ENCODE data around the gene KCNC1.

The KCNC1 gene

GRCh38 chr11:17762309-17762974, 27.9 kb downstream of the KCNC1 start:
- no peak for DNase-seq

- no peak for DNase-seq
Measured at GRCh38 chr11:17763244-17763643, 28.7 kb downstream of the KCNC1 start.

DNA sequence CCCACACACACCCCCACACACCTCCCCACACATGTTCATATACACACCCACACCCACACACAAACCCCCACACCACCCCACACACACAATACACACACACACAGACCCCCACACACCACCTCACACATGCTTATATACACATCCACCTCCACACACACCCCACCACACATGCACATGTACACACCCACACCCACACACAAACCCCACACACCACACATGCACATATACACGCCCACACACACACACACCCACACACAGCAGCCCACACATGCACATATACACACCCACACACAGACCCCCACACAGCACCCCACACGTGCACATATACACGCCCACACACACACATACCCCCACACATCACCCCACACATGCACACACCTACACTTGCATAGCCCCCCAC, 29.1 kb downstream of the KCNC1 start:
- no peak for DNase-seq

DNA sequence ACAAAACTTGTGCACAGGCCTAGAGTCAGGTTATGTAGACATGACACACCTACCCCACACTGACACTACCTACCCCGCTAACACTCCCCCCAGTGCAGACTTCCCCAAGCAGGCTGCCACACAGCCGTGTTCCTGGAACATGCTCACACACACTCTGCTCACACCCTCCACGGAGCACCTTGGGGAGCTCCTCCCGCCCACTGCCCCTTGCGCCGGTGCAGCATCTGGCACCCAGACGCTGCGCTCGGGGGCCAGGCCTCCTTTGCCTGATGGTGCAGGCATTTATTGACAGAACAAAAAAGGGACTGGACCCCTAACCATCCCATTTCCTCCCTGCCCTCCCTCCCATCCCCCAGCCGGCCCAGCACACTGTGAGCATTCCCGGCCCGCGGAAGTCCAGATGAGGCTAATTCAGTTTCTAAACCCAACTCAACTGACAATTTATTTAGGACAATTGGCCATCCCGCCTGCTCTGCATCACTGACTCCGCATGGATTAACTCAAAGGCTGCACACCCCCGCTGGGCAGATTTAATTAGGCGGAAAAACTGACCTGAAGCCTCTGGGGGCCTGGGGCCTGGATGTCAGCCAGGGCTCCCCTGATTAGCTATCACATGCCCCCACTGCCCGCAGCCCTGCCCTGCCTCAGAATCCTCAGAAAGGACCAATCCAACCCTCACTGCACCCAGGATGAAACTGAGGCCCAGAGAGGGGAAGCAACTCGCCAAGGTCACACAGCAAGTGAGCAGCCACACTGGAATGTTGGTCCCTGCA, 30.1 kb downstream of the KCNC1 start:
- no peak for DNase-seq

GRCh38 chr11:17765356-17766072, 30.9 kb downstream of the KCNC1 start:
- DNase-seq = no peak

DNA sequence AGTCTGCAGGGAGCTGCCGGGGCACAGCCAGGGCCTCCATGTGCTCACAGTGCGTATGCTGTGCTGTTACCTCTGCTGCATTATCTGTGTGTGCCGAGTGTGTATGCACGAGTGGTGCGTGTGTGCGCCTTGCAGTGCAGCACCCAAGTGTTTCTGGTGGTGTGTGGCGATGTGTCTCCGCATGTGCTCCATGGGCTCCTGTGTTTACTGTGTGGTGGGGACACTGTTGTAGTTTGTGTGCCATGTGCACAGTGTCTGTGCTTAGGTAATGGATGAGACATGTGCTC, 31.4 kb downstream of the KCNC1 start:
- no peak for DNase-seq

DNA sequence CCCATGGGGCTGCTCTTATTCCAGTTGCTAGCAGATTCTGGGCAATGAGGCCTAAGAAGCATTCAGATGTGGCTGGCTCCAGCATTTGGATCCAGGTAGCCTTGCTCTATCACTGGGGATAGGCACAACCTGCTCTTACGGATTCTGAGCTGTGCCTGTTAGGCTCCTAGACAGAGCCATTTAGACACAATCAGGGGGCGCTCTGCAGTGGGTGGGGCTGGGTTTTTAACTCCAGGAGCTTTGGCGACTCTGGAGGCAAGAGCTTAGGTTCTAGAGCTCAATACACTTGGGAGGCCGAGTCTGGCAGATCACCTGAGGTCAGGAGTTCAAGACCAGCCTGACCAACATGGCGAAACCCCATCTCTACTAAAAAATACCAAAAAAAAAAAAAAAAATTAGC, 32.0 kb downstream of the KCNC1 start:
- DNase-seq = no peak

DNA sequence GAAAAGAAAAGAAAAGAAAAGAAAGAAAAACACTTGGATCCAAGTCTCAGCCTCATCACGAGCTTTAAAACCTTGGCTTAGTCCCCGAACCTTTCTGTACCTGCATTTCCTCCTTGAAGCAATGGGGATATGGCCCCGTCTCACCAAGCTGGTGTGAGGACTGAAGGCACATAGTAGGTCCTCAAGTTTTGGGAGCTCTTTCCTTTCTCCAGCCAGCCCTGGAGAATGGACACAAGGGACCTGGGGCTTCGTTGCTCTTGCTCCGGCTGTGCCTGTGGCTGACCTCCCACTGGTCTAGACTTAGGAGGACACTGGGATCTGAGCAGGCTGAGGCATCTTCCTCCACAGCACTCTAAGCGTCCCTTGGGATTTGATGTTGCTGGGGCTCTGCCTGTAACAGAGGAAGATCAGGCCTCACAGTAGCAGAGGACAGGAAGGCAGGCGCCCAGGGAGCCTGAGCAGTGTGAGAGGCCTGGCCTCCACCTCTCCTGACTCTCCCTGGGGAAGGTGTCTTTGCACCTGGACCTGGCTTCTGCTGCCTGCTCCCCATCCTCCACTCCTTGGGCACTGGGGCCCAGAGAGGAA, 32.8 kb downstream of the KCNC1 start:
- DNase-seq = no peak

DNA sequence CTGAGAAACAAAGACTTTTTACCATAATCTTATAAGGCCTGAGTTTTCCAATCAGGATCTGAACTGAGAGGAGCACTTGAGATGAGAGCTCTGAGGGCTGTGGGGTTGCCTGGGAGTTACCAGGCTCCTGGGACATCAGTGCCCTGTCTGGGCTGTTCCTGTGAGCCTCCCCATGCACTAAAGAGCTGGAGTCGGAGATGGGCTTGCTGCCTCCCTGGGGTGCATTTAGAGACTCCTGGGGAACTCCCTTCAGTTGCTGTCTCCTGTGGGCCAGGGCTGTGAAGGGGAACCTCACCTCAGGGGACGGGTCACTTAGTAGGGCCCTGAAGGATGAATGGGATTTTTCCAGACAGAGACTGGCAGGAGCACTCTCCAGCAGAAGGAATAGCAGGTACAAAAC, 33.3 kb downstream of the KCNC1 start:
- DNase-seq = no peak

- no peak for DNase-seq
Measured at GRCh38 chr11:17768547-17768946, 34.0 kb downstream of the KCNC1 start.

- DNase-seq = no peak
Measured at GRCh38 chr11:17769218-17769617, 34.6 kb downstream of the KCNC1 start.

GRCh38 chr11:17770048-17770652, 35.6 kb downstream of the KCNC1 start:
- no peak for DNase-seq

- no peak for DNase-seq
Measured at GRCh38 chr11:17770917-17771316, 36.3 kb downstream of the KCNC1 start.

- DNase-seq = no peak
Measured at GRCh38 chr11:17771415-17771814, 36.8 kb downstream of the KCNC1 start.

GRCh38 chr11:17771841-17772401, 37.3 kb downstream of the KCNC1 start:
- DNase-seq = no peak

DNA sequence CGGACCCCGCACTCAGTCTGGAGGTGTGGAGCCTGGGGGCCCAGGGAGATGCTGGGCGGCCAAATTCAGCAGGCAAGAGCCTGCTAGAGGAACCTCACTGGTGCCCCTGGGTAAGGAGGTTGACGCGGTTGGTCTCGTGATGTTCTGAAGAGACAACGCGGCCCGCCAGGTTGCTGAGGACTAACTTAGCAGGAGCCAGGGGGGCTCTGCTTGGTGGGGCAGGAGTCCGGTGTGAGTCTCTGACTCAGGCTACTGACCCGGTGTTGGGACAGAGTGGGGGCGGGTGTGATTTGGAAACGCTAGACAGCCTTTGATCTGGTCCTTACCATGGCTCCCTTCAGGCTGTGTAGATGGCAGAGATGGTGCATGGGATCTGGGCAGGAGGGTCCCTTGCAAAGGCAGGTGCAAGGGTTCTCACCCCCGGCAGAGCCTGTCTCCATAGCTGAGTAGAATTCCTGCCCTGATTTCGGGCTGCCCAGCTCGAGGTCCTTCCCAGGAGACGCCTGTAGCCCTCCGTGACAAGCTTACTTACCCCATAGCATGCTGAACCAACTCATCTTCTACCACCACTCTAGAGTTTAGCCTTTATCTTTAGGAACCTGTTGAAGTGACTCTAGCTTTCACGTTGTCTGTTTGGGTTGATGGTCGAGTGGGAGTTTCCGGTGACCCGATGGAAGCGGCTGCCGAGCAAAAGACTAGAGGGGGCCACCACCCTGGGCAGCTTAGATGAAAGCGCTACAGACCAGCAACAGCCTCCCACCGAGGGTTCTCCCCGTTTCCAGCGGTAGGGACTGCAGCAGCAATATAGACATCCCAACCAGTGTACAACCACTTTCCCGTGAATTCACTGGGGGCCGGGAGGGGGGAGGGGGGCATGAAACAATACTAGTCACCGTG, 38.4 kb downstream of the KCNC1 start:
- no peak for DNase-seq

DNA sequence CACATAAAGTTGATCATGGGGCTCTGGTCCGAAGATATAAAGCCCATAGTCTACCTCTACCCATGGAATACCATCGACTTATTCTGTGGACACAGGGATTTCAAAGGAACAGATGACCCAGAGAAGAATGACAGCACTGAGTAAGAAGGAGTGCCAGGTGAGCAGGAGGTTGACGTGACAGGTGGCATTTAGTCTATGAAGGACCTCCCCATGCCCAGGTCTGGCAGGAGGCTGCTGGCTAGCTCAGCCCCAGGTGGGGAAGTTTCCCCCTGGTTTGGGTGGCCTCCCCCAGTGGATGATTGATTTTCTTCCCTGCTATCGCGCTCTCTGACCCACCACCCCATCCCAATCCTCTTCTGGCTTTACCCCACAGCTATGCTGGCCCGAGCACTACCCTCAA, 39.1 kb downstream of the KCNC1 start:
- no peak for DNase-seq

GRCh38 chr11:17774232-17775034, 39.9 kb downstream of the KCNC1 start:
- DNase-seq = no peak

- no peak for DNase-seq
Measured at GRCh38 chr11:17775035-17775348, 40.4 kb downstream of the KCNC1 start.

DNA sequence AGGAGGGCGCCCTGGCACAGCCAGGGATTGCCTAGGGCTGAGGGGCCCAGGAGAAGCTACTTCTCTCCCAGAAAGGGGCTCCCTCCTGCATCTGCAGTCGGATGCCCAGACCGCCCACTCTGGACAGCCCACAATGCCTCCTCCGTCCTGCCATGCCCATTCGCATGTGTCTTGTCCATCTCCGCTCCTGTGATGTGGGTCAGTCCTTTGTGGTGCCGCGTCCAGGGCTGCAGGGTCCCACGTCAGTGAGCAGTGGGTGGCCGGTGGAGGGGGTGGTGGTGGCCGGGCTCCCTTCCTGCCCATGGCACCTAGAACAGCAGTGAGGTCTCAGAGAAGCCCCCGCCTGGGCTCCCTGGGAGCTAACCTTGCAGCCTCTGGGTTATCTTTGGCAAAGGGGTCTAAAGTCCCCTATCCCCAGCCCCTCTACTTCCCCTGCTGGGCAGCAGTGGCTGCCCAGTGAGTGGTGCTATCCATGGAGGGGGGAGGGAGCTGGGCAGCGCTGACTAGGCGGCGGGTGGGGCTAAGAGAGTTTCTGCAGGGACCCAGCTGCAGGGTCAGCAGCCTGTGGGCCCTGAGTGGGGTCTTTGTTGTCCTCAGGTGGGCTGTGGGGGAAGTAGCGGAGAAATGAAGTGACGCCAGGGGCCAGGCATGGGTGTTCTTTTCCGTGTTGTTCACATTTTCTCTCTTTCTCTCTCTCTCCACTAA, 41.1 kb downstream of the KCNC1 start:
- DNase-seq = no peak
